ENCODE results near the gene TPPP.
"Not testable (repeated sequence)": the region's sequence is repeated elsewhere in the genome, so short reads cannot be mapped to it uniquely, and the experiment has no call there.

TPPP gene

DNA sequence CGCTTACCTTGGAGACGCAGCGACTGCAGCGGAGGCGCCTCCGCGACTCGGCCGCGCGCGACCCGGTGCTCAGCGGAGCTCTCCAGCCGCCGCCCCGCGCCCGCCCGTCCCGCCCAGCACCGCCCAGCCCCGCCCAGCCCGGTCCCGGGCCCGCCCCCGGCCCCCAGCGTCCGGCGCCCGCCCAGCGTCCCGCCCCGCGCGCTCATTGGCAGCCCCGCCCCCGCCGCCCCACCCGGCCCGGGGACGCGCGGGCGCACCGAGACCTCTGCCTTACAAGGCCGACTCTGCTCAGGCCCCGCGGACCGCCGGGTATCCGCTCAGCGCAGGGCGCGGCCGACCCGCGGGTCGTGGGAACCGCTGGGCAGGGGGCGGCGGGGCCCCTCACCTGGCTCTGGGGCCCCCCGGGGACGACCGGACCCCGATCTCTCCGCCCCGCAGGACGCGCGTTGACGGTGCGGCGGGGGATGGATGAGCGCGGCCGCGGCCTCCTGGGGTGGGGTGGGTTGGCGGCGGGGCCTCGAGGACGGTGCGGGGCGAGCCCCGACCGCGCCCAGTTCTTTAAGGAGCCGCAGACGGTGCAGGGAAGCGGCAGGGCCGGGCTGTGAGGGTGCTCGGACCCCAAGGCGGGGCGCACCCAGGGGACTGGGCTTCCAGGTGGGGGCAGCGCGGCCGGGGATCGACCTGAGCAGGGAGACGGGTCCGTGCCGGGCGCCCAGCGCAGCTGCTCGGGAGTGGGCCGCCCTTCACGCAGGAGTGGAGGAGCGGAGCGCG lies at the start of gene TPPP:
Gene TPPP, minus strand, starts transcription at position 82 of the 771 bp plus-strand sequence. CDS start 15,292 bp downstream, outside the sequence.
- DNase-seq (ENCODE audit: low spot score), result not testable (repeated sequence)

DNA sequence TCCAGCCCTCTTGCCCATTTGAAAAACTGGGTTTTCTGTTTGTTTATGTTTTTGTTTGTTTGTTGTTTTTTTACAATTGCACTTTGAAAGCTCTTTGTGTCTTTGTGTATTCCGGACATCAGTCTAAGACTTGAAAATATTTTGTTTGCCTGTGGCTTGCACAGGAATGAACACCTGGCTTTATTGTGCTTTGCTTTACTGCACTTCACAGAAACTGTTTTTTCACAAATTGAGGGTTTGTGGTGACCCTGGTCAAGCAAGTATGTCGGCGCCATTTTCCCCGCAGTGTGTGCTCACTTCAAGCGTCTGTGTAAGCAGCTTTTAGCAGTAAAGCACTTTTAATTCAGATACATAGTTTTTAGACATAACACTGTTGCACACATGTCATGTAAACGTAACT lies 49.1 kb upstream of the TPPP start:
- DNase-seq (ENCODE audit: low spot score), result not testable (repeated sequence)

DNA sequence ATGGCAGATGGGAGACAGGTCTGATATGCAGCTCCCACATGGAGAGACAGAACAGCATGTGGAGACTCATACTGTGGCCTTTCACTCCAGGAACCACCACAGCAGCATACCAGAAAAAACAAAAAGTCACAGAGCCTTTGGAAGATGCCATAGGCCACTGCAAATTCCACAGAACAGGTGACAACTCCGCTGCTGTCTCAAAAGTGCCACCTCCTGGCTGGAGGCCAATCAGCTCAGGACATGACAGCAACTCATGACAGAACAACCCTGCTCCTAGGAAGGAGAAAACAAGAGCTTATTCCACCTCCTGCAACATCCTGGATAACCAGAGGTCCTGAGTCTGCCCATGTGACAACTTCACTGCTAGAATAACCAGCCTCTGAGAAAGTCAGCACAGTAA lies 41.0 kb upstream of the TPPP start:
- DNase-seq (ENCODE audit: low spot score), result not testable (repeated sequence)

DNA sequence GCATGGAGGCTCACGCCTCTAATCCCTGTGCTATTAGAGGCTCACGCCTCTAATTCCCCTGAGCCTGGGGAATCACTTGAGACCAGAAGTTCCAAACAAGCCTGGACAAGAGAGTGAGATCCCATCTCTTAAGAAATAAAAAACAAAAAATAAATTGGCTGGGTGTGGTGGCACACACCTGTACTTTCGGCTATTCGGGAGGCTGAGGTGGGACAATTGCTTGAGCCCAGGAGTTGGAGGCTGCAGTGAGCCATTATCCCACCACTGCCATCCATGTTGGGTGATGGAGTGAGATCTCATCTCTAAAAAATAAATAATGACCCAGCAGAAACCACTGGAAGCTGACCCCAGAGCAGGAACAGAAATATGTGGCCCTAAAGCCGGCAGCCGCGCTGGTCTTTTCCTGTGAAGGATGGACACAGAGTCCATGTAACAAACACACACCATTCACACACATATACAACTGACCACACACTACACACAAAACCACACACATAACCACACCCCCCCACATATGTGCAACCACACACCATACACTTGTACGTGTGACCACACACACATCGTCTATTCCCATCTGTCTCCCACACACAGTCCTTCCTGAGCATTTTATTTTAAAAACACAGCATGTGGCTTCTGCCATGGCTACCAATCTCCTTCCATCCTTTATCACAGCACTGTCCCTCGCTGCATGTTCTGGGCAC lies 39.8 kb upstream of the TPPP start:
- DNase-seq (ENCODE audit: low spot score), result not testable (repeated sequence)

DNA sequence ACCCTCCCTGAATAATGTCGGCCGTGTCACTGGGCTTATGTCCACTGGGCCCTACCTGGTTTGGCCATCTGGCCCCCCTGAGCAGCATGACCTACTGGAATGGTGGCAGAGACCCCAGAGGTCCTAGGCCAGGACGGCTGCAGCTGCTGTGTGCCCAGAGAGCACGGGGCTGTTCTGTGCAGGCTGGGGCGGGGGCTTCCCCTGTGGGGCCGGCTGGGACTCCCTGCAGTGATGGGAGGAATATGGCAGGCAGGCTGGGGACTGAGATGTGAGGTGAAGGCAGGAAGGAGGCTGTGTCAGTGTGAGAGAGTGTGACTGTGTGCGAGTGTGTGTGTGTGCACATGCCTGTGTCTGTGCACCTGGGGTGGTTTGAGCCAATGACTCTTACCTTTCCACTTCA lies 36.1 kb upstream of the TPPP start:
- DNase-seq (ENCODE audit: low spot score), result not testable (repeated sequence)

DNA sequence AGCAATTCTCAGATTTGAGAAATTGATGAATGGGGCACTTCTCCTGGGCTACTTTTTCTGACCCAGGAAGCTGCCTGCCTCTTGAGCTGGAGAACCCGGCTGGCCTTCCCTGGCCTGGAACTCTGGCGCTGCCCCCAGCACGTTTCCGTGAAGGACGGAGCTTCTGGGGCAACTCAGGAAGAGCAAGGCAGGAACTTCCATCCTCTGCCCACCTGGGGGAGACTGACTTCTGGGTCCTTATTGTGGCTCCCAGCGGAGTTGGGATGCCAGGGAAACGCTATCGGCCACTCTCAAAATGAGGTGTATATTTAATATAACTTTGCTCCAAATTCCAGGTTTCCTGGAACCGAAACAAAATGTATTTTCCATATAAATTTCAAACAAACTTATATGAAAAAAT lies 33.9 kb upstream of the TPPP start:
- DNase-seq (ENCODE audit: low spot score), result not testable (repeated sequence)

DNA sequence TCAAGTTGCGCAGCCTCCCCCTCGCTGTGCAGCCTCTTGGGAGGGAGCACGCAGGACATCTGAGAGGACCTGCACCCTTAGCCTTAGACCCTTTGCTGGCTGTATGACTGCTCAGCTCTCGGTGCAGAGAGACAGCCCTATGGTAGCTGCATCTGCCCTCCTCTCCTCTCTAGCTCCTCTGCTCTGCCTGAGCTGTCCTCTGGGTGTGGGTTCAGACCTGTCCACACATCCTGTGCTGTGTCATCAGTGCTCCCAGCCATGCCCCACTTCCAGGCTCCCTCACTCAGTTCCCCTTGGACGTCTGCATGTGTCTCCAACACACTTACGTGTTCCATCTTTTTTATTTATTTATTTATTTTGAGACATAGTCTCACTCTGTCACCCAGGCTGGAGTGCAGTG lies 30.7 kb upstream of the TPPP start:
- not testable (repeated sequence) for DNase-seq (ENCODE audit: low spot score)

DNA sequence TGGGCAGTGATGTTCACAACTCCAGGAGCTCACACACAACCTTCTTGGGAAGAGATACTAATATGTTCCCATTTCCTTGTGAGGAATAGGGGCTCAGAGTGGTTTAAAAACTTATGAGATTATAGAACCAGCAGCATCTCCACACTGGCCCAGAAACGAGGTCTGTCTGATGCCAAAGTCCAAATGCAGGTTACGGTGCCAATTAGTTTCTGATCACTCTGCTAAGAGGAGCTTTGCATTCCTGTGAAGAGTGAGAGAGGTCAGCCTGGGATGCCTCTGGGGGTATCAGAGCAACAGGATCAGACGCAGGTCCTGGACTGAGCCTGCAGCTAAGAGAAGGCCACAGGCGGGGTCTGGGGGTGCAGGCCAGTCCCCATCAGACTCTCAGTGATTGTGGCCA lies 30.2 kb upstream of the TPPP start:
- DNase-seq (ENCODE audit: low spot score), result not testable (repeated sequence)

DNA sequence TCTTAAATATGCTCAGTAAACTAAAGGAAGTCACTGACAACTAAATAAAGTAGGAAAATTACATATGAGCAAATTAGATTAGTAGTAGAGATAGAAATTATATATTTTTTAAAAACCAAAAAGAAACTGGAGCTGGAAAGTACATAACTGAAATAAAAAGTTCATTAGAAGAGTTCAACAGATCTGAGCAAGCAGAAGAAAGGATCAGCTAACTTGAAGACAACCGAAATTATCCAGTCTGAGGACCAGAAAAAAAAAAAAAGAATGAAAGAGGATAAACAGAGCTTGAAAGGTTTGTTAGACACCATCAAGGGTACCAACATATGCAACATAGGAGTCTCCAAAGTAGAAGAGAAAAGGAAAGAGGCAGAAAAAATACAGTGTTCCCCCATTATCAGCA lies 26.2 kb upstream of the TPPP start:
- not testable (repeated sequence) for DNase-seq (ENCODE audit: low spot score)

DNA sequence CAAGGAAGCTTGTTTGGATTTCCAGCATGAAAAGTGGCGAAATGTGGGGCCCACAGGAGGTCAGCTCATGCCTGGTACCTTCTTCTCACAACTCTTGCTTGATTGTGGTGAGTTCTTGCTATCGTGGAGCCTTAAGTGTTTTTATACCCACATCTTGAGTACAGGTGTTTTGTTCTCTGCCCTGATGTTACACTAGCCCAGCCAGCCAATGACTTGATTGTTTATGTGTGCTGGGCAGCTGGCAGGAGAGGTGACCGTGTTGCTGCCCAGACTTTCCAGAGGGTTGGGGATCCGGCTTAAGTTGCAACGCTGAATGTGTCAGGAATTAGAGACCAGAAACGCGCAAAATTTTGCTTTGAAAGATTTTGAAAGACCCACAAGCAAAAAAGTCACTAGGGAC lies 24.0 kb upstream of the TPPP start:
- no peak for DNase-seq (ENCODE audit: low spot score)

DNA sequence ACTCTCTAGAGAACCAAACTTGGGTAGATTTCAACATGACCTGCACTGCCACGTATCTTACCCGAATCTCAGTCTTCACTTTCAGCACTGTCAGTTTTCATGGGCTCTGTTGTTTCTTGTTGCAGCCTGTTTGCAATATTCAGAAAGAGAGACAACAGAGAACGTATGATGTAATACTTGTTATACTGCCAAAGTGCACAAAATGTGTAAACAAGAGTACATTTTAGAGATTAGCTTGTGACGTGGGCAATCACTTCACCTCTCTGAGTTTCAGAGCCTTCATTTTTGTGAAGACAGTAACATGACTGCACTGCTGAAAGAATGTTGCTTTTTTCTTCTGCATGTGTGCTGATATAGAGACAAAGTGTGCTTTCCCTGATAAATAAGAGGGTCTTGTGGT lies 23.6 kb upstream of the TPPP start:
- not testable (repeated sequence) for DNase-seq (ENCODE audit: low spot score)

DNA sequence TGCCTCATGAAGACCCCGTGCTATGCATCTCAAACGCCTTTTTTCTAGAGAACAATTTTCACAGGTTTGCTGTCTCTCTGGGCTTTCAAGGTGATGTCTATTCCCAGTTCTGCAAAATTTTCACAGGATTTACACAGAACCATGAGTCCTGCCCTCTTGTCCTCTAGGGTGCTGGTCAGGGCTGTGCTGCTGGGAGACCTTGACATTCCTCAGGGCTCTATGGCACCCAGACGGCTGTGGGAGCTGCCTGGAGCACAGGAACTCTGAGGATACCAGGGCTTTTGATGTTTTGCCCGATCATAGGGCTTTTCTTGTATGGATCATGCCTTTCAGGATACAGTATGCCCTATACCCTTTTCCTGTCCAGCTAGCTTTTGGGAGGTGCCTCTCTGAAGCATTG lies 22.5 kb upstream of the TPPP start:
- not testable (repeated sequence) for DNase-seq (ENCODE audit: low spot score)

DNA sequence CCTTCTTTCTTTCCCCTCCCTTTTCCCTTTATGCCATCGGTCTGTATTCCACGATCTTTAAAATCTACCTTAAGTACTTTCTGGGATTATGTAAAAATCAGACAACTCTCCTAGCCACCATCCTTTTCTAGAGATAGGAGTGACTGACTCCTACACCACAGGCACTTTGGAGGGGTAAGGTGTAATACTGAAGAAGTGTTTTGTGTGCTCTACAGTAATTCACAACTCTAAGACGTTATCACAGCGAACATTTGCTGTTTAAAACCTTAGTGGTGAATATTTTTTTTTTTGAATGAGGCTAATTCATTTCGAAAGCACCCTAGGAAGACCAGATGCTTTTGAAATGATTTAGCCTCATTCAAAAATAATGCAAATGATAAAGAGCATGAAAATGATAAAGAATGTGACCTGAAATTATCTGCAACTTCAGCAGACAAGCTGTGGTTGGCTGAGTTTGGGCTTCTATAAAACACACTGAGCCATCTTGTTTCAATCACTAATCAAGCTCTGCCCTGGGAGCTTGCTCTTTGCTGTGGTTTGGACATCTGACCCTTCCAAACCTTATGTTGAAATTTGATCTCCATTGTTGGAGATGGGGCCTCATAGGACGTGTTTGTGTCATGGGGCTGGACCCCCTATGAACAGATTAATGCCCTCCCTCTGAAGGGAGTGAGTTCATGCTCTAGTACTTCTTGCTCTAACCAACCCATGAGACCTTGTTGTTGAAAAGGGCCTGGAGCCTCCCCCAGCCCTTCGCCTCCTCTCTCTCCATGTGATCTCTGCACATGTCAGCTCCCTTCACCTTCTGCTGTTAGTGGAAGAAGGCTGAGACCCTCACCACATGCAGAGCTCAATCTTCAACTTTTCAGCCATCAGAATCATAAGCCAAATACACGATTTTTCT lies 21.3 kb upstream of the TPPP start:
- not testable (repeated sequence) for DNase-seq (ENCODE audit: low spot score)

DNA sequence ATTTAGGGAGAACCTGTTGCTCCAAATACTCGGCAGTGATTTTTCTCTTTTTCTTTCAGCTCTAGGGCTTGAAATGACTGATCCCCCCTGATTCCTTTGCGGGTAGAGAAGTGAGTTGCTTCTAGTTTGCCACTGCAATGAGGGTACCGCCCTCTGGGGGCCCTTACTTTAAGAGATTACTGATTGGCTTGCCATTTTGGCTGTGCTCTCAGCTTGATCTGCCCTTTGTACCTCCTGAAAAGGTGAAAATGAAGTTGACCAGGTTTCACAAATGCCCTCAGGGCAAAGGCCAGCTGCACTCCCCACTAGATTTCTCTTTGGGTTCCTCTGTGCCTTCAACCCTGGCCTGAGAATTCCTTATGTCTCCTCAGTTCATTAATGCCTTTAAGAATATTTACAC lies 20.5 kb upstream of the TPPP start:
- not testable (repeated sequence) for DNase-seq (ENCODE audit: low spot score)

DNA sequence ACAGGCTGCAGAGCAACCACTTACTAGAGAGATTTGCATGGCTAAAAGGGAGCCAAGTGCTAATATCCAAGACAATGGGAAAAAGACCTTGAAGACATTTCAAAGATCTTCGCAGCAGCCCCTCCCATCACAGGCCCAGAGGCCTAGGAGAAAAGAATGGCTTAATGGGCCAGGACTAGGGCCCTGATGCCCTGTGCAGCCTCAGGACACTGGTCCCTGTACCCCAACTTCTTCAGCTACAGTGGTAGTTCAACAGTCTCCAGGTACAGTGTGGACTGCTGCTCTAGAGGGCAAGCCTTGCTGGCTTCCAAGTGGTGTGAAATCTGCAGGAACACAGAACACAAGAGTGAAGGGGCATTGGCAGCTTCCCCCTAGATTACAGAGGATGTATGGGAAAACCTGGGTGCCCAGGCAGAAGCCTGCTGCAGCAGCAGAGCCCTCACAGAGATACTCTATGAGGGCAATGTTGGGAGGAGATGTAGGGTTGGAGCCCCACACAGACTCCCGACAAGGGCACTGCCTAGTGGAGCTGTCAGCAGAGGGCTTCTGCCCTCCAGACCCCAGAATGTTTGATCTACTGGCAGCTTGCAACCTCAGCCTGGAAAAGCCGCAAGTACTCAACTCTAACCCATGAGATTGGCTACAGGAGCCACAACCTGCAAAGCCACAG lies 15.8 kb upstream of the TPPP start:
- not testable (repeated sequence) for DNase-seq (ENCODE audit: low spot score)

DNA sequence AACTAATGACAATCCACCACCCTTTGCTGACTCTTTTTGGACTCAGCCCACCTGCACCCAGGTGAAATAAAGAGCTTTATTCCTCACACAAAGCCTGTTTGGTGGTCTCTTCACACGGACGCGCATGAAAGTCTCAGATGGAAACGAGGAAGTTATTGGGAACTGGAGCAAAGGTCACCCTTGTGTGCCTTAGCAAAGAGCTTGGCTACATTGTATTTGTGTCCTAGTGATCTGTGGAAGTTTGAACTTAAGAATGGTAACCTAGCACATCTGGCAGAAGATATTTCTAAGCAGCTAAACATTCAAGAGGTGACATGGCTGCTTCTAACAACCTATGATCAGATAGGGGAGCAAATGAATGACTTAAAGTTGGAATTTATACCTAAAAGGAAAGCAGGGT lies 15.2 kb upstream of the TPPP start:
- DNase-seq (ENCODE audit: low spot score), result not testable (repeated sequence)

DNA sequence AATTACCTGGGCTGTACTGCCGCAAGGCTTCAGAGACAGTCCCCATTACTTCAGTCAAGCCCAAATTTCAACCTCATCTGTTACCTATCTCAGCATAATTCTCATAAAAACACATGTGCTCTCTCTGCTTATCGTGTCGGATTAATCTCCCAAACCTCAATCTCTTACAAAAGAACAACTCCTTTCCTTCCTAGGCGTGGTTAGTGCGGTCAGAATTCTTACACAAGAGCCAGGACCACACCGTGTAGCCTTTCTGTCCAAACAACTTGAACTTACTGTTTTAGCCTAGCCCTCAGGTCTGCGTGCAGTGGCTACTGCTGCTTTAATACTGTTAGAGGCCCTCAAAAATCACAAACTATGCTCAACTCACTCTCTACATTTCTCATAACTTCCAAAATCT lies 13.0 kb upstream of the TPPP start:
- not testable (repeated sequence) for DNase-seq (ENCODE audit: low spot score)

DNA sequence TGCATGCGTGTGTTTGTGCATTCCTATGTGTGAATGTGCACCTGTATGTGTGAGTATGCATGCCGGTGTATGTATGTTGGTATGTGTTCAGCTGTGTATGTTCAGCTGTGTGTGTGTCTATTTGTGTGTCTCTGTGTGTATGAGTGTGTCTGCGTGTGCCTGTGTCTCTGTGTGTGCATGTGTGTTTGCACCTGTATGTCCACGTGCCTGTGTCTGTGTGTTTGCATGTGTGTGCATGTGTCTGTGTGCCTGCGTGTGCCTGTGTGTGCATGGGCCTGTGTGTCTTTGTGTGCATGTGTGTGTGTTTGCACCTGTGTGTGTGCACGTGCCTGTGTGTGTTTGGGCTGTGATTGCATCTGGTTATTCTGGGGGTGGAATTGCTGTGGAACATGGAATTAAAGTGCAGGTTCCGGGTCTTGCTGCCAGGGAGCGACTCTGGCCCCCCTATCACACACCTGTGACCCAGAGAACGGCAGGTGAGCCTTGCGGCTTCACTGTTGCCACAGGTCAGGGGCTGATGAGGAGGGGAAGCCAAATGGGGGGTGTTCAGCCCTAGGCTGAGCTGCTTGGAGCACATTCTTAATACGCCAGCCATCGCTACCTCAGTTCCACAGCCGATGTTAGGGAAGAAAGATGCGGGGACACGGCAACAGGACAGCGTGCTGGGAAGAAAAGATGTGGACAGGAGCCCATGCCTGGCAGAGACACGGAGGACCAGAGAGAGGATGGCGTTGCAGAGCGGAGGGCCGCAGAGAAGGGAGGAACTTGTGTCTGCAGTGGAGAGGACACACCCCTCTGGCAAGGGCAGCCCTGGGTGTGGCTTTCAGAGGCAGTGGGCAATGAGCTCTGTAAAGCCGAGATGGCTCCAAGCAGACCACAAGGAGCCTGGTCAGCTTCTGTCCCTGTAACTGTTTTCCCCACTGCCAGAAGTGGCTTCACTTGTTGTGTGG lies 3.9 kb upstream of the TPPP start:
- not testable (repeated sequence) for DNase-seq (ENCODE audit: low spot score)

DNA sequence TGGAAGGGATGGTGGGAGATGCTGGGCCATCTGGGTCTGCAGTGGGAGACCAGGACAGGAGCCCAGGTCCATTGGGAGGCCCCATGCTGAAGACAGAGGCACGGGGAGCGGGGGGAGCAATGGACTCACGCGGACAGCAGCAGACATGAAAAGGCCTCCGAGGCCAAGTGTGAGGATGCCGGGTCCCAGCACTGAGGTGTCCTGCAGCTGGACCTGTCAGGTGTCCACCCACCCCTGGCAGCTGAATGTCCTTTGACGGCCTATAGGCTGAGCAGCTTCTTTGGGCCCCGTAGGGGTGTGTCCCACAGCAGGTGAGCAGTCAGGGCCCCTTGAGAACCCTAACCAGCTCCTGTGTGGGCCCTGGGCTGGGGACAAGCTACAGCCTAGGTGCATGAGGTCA lies 3.0 kb upstream of the TPPP start:
- DNase-seq (ENCODE audit: low spot score), result not testable (repeated sequence)

DNA sequence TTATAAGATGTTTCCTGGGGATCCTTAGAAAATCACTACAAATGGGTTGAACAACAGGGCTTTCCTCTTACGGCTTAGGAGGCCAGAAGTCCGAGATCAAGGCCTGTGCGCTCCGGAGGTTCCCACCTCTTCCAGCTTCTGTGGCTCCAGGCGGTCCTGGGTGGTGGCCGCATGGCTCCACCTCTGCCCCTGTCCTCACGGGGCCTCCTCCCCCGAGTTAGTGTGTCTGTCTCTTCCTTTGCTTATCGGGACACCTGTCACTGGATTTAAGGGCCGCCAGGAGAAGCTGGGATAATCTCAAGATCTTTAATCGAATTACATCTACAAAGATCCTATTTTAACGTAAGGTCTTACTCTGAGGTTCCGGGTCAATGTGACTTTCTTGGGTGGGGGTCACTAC lies 2.3 kb upstream of the TPPP start:
- DNase-seq (ENCODE audit: low spot score), result not testable (repeated sequence)

DNA sequence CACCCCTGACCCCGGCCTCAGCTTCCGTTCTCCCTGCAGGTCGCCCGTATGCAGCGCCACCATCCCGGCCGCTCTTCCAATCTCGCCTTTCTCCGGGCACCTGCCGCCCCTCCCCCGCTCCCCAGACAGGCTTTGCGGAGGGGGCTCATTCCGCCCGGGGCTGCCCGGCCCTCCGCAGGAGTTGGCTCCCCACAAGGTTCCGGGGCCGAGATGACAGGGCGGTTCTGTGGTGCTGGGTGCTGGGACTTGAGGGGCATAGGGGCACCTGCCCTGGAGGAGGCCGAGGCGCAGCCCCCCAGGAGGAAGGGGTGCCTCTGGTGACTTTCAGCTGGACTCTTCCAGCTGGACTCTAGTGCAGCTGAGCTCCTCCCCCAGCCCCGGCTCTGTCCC lies 885 bp upstream of the TPPP start:
- DNase-seq (ENCODE audit: low spot score), result not testable (repeated sequence)

All from kidney capillary endothelial cell (primary cell).